Stimulated activated memory B cell treated with anti-CD40 and anti-IgM and Interleukin-4, amounts not matched to agents 10 μg/mL and 1 μg/mL and 100 μg/mL, for 72 hours (primary cell): ENCODE data around the gene GPR139.

Experiments
- ATAC-seq: fragments of 150-1000 bp; cut with Tn5 transposase; 2 replicates; pipeline ENCODE4 v1.10.0; 2021
- H3K27ac Mint-ChIP-seq: one replicate; pipeline ENCODE4 v1.8.0; 2022; ENCODE audit warnings: mild to moderate bottlenecking, mixed read lengths
- H3K27me3 Mint-ChIP-seq: one replicate; pipeline ENCODE4 v1.8.0; 2022; ENCODE audit warnings: mixed read lengths
- H3K36me3 Mint-ChIP-seq: one replicate; pipeline ENCODE4 v1.8.0; 2022; ENCODE audit warnings: mixed read lengths
- H3K4me1 Mint-ChIP-seq: one replicate; pipeline ENCODE4 v1.8.0; 2022; ENCODE audit warnings: mixed read lengths
- H3K4me3 Mint-ChIP-seq: one replicate; pipeline ENCODE4 v1.8.0; 2022; ENCODE audit warnings: mild to moderate bottlenecking, moderate library complexity, mixed read lengths
- H3K9me3 Mint-ChIP-seq: one replicate; pipeline ENCODE4 v1.8.0; 2022; ENCODE audit warnings: mixed read lengths

The GPR139 gene

DNA sequence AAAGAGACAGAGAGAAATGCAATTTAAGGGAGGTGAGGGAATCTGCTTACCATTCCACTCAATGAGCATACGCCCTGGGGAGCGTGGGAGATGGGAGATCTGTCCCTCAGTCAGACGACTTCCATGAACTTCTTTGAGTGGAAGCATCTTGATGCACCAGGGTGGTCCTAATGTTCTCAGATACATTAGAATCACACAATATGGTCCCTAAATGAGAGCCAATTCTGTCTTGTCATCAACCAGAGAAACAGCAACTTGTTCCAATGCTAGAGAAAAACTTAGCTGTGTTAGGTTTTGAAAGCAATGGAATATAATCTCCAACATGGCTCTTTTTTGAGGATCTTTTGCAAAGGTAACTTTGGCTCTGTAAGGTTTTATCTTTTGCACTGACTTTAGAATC, 44.1 kb downstream of the GPR139 start:
- H3K36me3 Mint-ChIP-seq: no peaks in the 10 kb centered on the region
- no peak overlapping the region for H3K4me3 Mint-ChIP-seq
- H3K27ac Mint-ChIP-seq: no peak overlapping the region
- no peaks in the 10 kb centered on the region for H3K27me3 Mint-ChIP-seq
- H3K4me1 Mint-ChIP-seq: no peaks in the 10 kb centered on the region
- ATAC-seq: no peak
- H3K9me3 Mint-ChIP-seq: peaks cover 4% of the 10 kb centered on the region

DNA sequence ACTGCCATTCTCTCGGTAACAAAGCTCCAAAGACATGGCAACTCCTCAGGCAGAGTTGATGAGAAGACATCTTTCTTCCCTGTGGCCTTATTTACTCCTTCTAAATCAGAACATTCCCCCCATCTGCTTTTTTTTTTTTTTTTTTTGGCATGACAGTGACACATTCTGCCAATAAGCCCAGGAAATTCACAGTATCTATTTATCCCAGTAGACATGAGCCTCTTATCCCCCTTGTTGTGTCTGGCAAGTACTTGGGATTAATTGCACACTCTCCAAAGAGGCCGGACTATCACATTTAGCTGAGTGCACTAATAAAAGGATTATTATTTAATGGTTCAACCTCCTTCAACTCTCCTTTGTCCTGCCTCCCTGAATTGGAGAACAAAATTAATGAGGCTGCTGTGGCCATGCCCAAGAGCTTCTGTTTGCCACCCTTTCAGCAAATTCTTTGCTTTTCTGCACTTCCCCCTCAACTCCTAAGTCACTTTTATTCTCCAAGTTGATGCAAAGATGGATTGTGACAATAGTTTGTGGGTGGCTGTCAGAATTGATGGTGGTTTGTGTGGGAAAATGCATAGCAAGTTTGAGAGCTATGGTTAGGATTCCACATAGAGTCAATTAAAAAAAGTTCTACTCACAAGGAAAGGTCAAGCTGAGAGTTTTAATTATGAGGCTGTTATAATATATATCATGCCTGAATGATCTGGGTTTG, 47.2 kb downstream of the GPR139 start:
- no peaks in the 10 kb centered on the region for H3K4me1 Mint-ChIP-seq
- H3K9me3 Mint-ChIP-seq: peaks cover 5% of the 10 kb centered on the region
- H3K36me3 Mint-ChIP-seq: no peaks in the 10 kb centered on the region
- H3K27ac Mint-ChIP-seq: no peak overlapping the region
- no peak for ATAC-seq
- H3K27me3 Mint-ChIP-seq: no peaks in the 10 kb centered on the region
- H3K4me3 Mint-ChIP-seq: no peak overlapping the region

DNA sequence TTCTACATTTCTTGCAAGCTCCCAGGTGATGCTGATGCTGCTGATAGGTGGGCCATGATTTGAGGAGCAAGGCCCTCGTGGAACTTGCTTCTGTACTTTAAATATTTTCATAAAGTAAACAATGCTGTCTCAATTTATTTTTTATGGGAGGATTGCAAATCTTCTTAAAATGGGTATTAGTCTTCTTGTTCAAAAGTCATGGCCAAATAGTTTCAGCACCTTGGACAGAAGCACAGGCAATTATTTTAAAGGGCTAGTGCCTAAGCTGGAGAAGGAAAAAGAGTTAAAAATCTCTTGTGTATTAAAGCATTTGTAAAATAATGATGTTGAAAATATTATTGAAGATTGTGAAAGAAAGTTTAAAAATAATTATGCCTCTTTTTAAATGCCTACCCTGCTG, 50.5 kb downstream of the GPR139 start:
- Mint-ChIP-seq H3K4me3 (no peak overlapping the region), H3K9me3 (peaks cover 7% of the 10 kb centered on the region), H3K27ac (no peak overlapping the region), H3K36me3 (no peaks in the 10 kb centered on the region), H3K4me1 (no peaks in the 10 kb centered on the region), H3K27me3 (no peaks in the 10 kb centered on the region)
- no peak for ATAC-seq

DNA sequence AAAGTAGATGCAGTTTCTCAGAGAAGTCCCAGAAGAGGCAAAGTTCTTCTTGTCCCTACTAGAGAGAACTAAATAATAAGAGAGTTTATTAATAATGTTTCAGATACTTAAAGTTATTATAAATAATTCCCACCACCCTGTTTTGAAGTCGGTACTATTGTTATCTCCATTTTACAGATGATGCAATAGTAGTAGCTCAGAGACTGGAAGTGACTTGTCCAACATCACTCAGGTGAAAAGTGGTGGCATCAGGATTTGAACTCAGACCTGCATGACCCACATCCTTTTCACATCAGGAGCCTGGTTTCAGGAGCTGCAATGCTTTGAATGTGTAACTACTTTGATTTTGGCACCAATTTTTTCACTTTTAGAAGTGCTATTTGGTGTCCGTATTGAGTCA, 52.7 kb downstream of the GPR139 start:
- Mint-ChIP-seq H3K9me3 (peaks cover 7% of the 10 kb centered on the region), H3K4me1 (no peaks in the 10 kb centered on the region), H3K4me3 (no peak overlapping the region), H3K27me3 (no peaks in the 10 kb centered on the region), H3K27ac (no peak overlapping the region), H3K36me3 (no peaks in the 10 kb centered on the region)
- ATAC-seq: no peak

DNA sequence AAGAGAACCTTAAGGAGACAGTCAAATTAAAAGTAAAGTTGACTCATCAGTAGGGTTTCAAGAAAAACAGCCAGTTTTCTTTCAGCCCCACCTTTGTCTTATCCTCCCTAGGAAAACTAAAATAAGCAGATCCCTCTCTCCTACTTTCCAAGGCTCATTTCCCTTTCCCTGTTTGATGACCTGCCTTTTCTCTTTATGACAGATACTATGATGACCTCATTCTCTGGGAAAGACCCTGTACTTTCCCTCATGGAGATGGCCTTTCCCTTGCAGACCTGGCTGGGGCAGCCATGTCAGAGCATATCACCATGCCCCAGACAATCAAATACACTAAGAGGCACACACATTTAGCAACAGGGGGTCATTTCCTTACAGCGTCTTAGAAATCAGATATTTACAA, 53.6 kb downstream of the GPR139 start:
- Mint-ChIP-seq H3K4me3 (no peak overlapping the region), H3K27ac (no peak overlapping the region), H3K9me3 (peaks cover 7% of the 10 kb centered on the region), H3K36me3 (no peaks in the 10 kb centered on the region), H3K27me3 (no peaks in the 10 kb centered on the region), H3K4me1 (no peaks in the 10 kb centered on the region)
- no peak for ATAC-seq

DNA sequence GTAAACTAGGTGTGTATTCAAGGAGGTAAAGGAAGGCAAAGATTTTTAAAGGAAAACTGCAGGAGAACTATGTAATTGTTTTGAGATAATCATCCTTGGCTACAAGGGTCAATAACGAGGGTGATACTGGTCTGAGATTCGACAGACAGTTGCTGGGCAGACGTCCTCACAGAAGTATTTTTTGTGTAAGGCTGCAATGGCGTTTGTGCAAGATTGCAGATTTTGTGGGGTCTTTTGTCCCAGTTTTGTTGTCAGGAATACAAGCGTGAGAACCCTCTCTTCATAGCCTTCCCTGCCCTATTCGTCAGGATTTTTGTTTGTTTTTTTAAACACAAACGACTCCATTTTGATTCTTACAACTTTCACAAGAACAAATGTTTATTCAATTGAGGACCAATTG, 57.5 kb downstream of the GPR139 start:
- no peak for ATAC-seq

DNA sequence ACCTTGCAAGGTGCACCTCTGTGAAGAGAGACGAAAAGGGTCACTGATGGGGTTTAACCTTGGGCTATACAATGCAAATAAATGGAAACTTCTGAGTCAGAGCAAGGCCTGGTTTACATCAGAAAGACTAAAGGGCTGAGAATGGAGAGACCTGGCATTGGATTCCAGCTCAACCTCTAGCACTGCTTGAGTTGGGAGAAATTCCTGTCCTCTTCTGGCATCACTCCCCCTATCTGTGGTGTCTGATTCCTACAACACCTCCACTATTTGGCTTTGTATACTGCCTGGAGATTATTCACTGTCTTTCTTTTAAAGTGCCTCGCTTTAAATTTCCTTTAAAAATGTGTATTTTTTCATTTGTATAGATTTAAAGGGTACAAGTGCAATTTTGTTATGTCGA, 68.8 kb downstream of the GPR139 start:
- Mint-ChIP-seq H3K36me3 (no peaks in the 10 kb centered on the region), H3K27ac (no peak overlapping the region), H3K9me3 (no peaks in the 10 kb centered on the region), H3K27me3 (no peaks in the 10 kb centered on the region), H3K4me1 (no peaks in the 10 kb centered on the region), H3K4me3 (no peak overlapping the region)
- ATAC-seq: no peak

More for the DNA sequence above, 57.5 kb downstream of the GPR139 start:
- Mint-ChIP-seq H3K27ac (no peak overlapping the region), H3K27me3 (no peaks in the 10 kb centered on the region), H3K36me3 (no peaks in the 10 kb centered on the region), H3K4me3 (no peak overlapping the region), H3K9me3 (peaks cover 2% of the 10 kb centered on the region), H3K4me1 (no peaks in the 10 kb centered on the region)

DNA sequence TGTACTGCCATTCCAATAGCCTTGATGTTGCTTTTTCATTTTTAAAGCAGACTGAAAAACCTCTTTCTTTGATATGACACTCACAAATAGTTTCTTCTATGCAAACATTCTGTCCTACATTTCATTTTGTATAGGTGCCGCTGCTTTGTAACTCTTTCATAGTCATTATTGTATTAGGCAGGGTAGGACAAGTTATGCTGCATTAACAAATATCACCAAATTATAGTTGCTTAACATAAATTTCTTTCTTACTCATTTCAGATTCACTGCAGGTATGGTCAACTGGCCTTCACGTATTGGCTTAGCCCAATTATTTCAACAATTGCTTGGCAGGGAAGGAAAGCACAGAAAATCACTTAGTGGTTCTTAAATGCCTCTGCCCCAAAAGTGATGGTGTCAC, 70.8 kb downstream of the GPR139 start:
- Mint-ChIP-seq H3K4me1 (no peaks in the 10 kb centered on the region), H3K9me3 (no peaks in the 10 kb centered on the region), H3K27me3 (no peaks in the 10 kb centered on the region), H3K36me3 (no peaks in the 10 kb centered on the region), H3K4me3 (no peak overlapping the region), H3K27ac (no peak overlapping the region)
- no peak for ATAC-seq

DNA sequence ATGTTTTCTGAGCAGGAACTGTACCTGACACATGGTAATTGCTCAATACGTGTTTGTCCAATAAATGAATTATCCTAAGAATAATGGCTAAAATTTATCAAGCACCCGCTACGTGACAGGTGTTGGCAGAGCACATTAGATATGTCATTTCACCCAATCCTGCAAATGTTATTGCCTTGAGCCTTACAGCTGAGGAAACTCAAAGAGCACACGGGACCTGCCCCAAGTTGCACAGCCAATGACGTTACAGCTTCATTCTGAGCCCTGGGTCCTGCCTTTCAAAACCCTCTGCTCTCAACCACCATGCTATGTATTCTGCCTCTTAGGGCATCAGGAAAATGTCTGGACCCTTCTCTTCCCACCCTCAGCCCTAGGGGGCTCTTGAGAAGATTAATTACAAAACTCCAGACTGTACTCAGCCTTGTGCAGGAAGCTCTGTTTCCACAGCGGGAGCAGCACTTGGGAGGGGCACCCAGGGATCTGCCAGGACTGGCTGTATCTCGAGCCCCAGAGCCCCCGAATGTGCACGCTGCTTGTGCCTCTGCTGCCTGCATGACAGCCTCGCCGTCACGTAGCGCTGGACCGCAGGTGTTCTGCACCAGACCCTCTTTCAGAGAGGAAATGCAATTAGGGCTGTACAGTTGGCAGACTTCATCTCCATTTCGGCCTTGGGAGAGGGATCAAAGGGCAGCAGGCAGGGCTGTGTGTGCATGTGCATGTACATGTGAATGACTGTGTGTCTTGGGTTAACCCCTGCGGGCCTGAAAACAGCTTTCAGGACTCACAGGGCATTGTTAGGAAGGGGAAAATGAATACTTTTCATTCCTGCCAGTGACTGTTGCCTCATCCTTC, 71.6 kb downstream of the GPR139 start:
- ATAC-seq: no peak
- Mint-ChIP-seq H3K36me3 (no peaks in the 10 kb centered on the region), H3K4me1 (no peaks in the 10 kb centered on the region), H3K27ac (no peak overlapping the region), H3K27me3 (no peaks in the 10 kb centered on the region), H3K9me3 (no peaks in the 10 kb centered on the region), H3K4me3 (no peak overlapping the region)

DNA sequence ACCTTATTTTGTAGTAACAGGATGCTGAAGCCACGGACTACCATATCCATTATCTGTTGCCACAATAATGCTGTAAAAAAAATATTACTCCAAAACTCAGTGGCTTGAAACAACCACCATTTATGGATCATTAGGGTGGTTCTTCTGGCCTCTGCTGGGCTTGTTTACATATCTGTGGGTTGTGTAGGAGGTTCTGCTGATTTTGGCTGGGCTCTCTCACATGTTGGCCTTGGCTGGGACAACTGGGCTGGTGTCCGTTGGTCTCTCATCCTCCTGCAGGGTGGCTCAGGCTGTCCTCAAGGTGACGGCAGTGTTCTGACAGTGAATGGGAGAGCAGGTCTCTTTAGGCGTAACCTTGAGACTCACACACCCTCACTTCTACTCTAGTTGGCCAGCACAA, 76.0 kb downstream of the GPR139 start:
- no peak for ATAC-seq
- H3K27me3 Mint-ChIP-seq: no peaks in the 10 kb centered on the region
- no peaks in the 10 kb centered on the region for H3K36me3 Mint-ChIP-seq
- H3K27ac Mint-ChIP-seq: no peak overlapping the region
- no peaks in the 10 kb centered on the region for H3K4me1 Mint-ChIP-seq
- H3K9me3 Mint-ChIP-seq: peaks cover 3% of the 10 kb centered on the region
- no peak overlapping the region for H3K4me3 Mint-ChIP-seq

DNA sequence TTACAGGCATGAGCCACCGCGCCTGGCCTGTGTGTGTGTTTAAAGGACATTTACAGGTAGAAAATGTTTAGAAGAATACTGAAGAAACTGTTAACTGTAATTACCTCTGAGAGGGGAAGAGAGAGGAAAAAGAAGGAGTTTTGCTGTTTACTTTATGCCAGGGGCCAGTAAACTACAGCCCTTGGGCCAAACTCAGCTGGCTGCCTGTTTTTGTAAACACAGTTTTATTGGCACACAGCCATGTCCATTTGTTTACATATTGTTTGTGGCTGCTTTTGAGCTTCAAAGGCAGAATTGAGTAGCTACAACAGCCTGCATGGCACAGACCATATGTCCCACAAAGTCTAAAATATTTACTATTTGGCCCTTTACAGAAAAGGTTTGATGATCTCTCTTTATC, 76.4 kb downstream of the GPR139 start:
- Mint-ChIP-seq H3K27ac (no peak overlapping the region), H3K27me3 (no peaks in the 10 kb centered on the region), H3K4me3 (no peak overlapping the region), H3K36me3 (no peaks in the 10 kb centered on the region), H3K4me1 (no peaks in the 10 kb centered on the region), H3K9me3 (peaks cover 3% of the 10 kb centered on the region)
- no peak for ATAC-seq

DNA sequence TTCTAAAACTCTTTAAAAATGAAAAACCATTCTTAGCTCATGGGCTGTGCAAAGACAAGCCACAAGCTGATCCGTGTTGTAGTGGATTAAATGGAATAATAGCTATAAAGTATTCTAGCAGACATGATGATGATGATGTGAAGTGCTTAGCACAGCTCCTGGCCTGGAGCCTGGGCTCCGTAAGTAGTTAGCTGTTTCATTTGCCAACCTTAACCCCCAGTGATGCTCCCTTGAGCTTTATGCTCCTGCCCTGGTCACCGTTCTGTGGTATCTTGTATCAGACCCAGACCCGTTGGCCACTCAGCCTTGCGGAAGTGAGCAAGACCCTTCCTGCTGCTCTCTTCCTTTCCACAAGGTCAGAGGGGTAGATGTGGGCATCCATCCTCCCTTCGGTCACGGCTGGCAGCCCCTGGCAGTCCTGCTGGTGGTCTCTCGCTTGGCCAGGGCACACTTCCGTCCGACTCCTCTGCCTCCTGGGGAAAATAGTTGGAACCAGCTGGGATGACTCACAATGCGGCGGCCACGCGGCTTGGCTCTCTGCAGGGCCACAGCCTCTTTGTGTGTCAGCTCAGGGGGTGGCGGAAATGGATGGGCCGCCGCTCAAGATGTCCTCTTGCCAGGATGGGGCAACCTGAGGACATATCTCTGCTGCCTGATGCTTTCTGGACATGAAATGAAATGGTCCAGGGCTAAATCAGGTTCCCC, 79.1 kb downstream of the GPR139 start:
- Mint-ChIP-seq H3K4me3 (no peak overlapping the region), H3K27me3 (no peaks in the 10 kb centered on the region), H3K27ac (no peak overlapping the region), H3K36me3 (no peaks in the 10 kb centered on the region), H3K9me3 (peaks cover 3% of the 10 kb centered on the region), H3K4me1 (no peaks in the 10 kb centered on the region)
- no peak for ATAC-seq

DNA sequence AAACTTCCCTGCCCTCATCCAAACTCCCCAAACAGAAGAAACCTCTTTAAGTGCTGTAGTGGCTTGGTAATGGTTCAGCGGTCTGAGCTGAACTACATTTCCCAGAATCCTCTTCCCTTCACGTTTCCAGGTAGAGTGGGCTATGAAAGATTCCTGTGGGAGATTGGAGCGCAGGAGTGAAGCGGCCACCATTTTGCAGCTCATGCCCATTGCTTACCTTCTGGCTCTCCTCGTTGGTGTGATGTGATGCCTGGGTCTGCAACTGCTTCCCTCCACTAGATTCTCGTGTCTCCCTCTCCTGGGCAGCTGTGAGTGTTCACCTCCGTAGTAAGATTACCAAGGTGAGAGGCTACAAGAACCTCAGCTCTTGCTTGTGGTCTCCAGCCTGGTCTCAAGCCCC, 82.1 kb downstream of the GPR139 start:
- no peak overlapping the region for H3K4me3 Mint-ChIP-seq
- H3K27ac Mint-ChIP-seq: no peak overlapping the region

DNA sequence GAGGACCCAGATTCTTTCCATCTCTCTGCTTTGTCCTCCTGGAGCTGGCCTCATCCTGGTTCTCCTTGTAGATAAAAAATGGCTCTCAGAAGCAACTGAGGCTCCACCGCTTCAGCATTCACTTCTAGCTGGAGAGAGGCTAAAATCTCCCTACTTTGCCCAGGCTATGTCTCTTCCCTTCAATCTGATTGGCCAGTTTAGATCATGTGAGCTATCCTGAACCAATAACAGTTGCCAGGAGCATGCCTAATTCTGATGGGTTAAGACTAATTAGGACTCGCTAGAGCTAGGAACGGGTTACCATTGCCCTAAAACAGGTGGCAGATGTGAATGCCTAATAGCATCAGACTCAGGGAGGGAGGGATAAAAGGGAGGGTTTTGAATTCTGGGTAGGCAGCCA, 89.6 kb downstream of the GPR139 start:
- Mint-ChIP-seq H3K27me3 (peaks cover 8% of the 10 kb centered on the region), H3K36me3 (no peaks in the 10 kb centered on the region), H3K27ac (no peak overlapping the region), H3K4me1 (no peaks in the 10 kb centered on the region), H3K9me3 (peaks cover 6% of the 10 kb centered on the region), H3K4me3 (no peak overlapping the region)
- ATAC-seq: no peak

More for the DNA sequence above, 82.1 kb downstream of the GPR139 start:
- H3K27me3 Mint-ChIP-seq: no peaks in the 10 kb centered on the region
- no peak for ATAC-seq
- H3K4me1 Mint-ChIP-seq: no peaks in the 10 kb centered on the region
- H3K9me3 Mint-ChIP-seq: peaks cover 9% of the 10 kb centered on the region
- H3K36me3 Mint-ChIP-seq: no peaks in the 10 kb centered on the region
